HAP-1 (cell line): ENCODE results near the gene ZBTB46.
"Not testable (repeated sequence)": the region's sequence is repeated elsewhere in the genome, so short reads cannot be mapped to it uniquely, and the experiment has no call there.

Experiments used
- DNase-seq, 2 experiments: peaks; one replicate each; pipeline ENCODE4 v3.0.0-alpha.2; 2016 to 2020; ENCODE audit warnings: low spot score in 2 of 2
- H3K27me3 ChIP-seq: fragments of 250-450 bp; sonication (Bioruptor Pico); 2 replicates; pipeline ENCODE4 v1.5.1; 2020; ENCODE audit warnings: low read depth, mild to moderate bottlenecking, moderate library complexity
- H3K36me3 ChIP-seq: fragments of 250-450 bp; sonication (Bioruptor Pico); replicated peaks from 2 replicates; pipeline ENCODE4 v1.5.1; 2020; ENCODE audit warnings: mild to moderate bottlenecking
- H3K4me1 ChIP-seq: fragments of 250-450 bp; sonication (Bioruptor Pico); 2 replicates; pipeline ENCODE4 v1.5.1; 2020; ENCODE audit warnings: mild to moderate bottlenecking
- H3K4me3 ChIP-seq: fragments of 250-450 bp; sonication (Bioruptor Pico); 2 replicates; pipeline ENCODE4 v1.5.1; 2020; ENCODE audit warnings: mild to moderate bottlenecking, moderate library complexity
- H3K9me3 ChIP-seq: fragments of 250-450 bp; sonication (Bioruptor Pico); 2 replicates; pipeline ENCODE4 v1.5.1; 2020; ENCODE audit warnings: mild to moderate bottlenecking, moderate library complexity
- in situ Hi-C: fragments of 300-500 bp; cut with MboI; formaldehyde crosslinking; loops from 3 replicates; pipeline ENCODE4 v1.14.3; 2020; ENCODE audit warnings: low sequenced_read_pairs, inconsistent platforms, mixed read lengths

Gene ZBTB46

DNA sequence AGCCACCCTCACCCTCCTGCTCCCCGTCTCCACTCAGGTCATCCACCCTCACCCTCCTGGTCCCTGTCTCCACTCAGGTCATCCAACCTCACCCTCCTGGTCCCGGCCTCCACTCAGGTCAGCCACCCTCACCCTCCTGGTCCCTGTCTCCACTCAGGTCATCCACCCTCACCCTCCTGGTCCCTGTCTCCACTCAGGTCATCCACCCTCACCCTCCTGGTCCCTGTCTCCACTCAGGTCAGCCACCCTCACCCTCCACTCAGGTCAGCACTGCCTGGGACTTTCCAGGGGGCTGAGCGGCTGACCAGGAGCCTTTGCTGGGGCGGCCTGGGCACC lies 22.6 kb upstream of the ZBTB46 start:
- H3K9me3 ChIP-seq, H3K4me1 ChIP-seq, H3K4me3 ChIP-seq, in situ Hi-C loops, H3K27me3 ChIP-seq, H3K36me3 ChIP-seq, DNase-seq: not testable (repeated sequence)

DNA sequence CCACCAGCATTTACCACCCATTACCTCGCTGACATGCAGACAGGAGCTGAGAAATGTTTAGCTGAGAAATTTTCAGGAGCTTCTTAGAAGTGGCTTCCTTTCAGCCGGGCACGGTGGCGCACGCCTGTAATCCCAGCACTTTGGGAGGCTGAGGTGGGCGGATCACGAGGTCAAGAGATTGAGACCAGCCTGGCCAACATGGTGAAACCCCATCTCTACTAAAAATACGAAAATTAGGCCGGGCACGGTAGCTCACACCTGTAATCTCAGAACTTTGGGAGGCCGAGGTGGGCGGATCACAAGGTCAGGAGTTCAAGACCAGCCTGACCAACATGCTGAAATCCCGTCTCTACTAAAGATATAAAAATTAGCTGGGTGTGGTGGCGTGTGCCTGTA lies 20.5 kb upstream of the ZBTB46 start:
- H3K27me3 ChIP-seq, H3K4me1 ChIP-seq, H3K4me3 ChIP-seq, in situ Hi-C loops, H3K36me3 ChIP-seq, H3K9me3 ChIP-seq, DNase-seq: not testable (repeated sequence)

DNA sequence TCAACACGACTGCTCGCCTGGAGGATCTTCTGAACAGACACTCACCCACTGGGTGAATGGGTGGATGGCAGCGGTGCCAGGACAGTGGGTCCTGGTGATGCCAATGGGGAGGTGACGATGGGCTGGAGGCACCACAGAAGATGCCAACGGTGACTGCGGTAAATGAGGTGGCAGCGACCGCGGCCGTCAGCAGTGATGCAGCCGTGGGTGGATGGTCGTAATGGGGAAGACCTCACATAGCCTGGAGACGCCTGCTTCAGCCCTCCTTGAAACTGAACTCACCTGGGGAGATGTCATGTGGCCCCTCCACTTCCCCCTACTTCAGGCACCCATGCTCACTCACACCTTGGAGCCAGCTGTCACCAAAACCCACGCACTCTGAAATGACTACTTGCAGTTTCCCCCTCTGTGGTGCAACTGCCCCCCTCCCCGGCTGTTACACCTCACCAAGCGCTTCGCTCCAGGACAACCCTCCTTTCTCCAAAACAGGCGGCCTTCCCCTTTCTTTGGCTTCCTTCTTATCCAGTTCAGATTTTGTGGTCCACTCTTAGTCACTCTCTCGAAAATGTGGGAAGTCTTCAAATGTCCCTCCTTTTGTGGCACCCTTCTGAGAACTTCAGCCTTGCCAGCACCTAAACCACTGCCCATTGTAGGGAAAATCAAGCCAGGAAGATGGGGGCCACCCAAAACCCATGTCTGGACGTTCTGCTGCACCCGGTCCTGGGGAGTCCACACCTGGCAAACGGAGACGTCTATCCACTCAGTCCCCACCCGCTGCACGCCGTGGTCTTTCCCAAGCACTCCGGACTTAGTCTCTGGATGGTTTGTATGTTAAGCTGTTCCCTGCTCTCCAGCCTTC lies 19.9 kb upstream of the ZBTB46 start:
- no peak for DNase-seq
- Histone ChIP-seq H3K4me1 (peaks cover 7% of the 10 kb centered on the region), H3K36me3 (no peaks in the 10 kb centered on the region), H3K4me3 (no peak overlapping the region), H3K9me3 (no peaks in the 10 kb centered on the region), H3K27me3 (no peaks in the 10 kb centered on the region)
- in situ Hi-C loops = no loop called here

DNA sequence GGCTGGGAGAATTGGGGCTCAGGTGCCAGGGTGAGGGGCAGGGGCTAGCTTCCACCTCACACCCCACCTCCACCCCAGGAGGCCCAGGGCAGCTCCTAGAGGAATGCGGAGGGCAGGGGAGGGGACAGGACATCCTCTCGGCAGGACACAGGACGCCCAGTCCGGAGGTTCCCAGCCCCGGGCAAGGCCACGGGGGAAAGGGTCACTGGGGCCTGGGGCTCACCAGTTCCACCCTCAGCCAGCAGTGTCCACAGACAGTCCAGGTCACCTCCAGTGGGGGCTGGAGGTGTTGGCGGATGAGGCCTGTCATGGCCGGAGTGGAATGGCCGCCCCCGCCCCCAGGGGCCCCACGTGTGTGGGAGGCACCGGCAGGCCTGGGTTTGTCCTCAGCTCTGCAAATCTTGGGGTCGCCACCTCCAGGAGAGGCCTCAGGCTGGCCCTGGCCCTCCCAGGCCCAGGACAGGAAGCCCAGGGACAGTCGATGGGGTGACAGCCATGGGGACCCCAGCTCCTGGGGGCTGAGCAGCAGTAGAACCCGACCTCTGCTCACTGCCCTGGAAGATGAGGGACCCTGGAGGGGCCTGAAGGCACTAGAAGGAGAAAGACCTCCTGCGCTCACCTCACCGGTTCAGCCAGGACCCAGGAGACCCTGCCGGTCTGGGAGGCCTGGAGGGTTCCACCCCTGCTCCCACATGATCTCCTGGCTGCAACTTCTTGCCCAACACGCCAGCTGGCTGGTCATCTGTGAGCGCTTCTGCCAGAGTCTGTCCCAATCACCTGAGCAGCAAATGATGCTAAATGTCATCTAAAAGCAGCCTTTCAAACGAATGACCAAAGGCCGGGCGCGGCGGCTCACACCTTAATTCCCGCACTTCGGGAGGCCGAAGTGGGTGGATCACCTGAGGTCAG lies 17.2 kb upstream of the ZBTB46 start:
- no peak for DNase-seq
- H3K4me1 ChIP-seq = peaks cover 7% of the 10 kb centered on the region
- H3K27me3 ChIP-seq = no peaks in the 10 kb centered on the region
- no peak overlapping the region for H3K4me3 ChIP-seq
- H3K9me3 ChIP-seq = no peaks in the 10 kb centered on the region
- H3K36me3 ChIP-seq = no peaks in the 10 kb centered on the region
- in situ Hi-C loops = no loop called here

DNA sequence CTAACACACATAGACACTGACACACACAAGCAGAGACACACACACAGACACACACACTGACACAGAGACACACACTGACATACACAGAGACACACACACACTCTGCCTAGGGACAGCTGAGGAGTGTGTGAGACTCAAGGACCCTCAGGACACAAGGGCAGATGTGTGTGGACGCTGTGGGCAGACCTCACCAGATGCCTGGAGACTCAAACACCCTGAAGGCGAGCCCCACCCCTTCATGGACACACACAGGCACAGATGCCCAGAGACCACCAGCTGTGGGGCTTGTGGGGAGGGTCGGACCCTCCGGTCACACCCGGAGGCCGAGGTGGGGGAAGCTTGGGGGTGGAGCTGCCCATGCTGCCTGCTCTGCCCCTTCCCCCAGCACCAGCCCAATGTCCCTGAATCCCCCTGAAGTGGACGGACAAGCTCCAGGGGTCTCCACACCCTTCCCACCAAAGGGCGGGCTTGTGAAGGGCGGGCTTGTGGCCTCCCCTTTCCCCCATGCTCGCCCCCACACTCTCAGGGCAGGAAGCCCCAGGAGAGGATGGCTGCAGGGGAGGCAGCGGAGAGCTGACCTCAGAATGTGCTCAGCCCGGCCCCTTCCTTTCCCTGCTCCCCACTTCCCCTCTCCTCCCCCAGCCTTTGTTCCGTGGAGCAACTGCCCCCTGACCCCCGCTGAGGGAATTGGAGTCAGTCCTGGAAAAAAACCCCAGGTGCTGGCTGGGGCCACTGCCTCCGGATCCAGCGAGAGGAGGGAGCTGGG lies 16.4 kb upstream of the ZBTB46 start:
- Histone ChIP-seq H3K4me3 (no peak overlapping the region), H3K27me3 (no peaks in the 10 kb centered on the region)
- in situ Hi-C loops = no loop called here

DNA sequence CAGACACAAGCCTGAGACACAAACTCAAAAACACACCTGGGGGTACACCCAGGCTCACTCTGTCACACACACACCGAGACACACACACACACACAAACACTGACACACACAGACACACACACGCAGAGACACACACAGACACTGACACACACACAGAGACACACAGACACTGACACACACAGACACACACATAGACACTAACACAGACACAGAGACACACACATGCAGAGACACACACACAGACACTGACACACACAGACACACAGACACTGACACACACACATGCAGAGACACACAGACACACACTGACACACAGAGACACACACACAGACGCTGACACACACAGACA lies 15.8 kb upstream of the ZBTB46 start:
- no peak for DNase-seq
- H3K9me3 ChIP-seq = no peaks in the 10 kb centered on the region
- in situ Hi-C loops = no loop called here
- no peak overlapping the region for H3K4me3 ChIP-seq
- H3K27me3 ChIP-seq = no peaks in the 10 kb centered on the region
- H3K4me1 ChIP-seq = peaks cover 7% of the 10 kb centered on the region
- H3K36me3 ChIP-seq = no peaks in the 10 kb centered on the region

More for the DNA sequence above, 16.4 kb upstream of the ZBTB46 start:
- Histone ChIP-seq H3K9me3 (no peaks in the 10 kb centered on the region), H3K36me3 (no peaks in the 10 kb centered on the region), H3K4me1 (peaks cover 7% of the 10 kb centered on the region)
- no peak for DNase-seq

DNA sequence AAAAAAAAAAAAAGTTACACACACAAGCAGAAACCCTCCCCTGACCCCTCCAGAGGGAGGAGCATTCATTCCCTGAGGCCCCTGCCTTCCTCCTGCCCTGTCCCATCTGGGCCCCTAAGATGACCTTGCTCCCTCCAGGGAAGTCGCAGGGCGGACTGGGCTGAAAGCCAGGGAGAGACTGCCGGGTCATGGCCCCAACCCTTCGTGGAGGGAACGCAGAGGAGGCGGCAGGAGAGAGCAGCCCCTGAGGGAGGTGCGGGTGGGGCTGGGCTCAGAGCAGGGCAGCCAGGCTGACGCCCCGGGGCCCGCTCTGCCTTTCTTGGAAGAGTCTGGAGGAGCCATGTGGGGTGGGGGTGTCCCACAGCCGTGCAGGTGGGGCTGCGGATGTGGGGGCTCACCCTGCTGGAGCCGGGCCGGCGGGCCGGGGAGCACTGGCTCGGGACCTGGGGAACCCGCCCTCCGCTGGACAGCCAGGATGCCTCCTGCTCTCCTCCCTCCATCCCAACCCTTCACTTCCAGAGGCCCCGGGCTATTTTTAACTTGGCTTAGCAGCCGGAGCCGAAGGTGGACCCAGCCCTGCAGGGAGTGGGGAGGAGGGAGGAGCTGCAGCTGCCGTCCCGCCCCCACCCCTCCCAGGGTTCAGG lies 15.2 kb upstream of the ZBTB46 start:
- Histone ChIP-seq H3K4me1 (peaks cover 7% of the 10 kb centered on the region), H3K4me3 (peak overlapping the region; percentile 8; the same call in 1 of the 2 replicates), H3K36me3 (no peaks in the 10 kb centered on the region), H3K9me3 (no peaks in the 10 kb centered on the region), H3K27me3 (no peaks in the 10 kb centered on the region)
- DNase-seq = peak in 1 of 2 experiments; percentile 74
- in situ Hi-C loops = no loop called here

DNA sequence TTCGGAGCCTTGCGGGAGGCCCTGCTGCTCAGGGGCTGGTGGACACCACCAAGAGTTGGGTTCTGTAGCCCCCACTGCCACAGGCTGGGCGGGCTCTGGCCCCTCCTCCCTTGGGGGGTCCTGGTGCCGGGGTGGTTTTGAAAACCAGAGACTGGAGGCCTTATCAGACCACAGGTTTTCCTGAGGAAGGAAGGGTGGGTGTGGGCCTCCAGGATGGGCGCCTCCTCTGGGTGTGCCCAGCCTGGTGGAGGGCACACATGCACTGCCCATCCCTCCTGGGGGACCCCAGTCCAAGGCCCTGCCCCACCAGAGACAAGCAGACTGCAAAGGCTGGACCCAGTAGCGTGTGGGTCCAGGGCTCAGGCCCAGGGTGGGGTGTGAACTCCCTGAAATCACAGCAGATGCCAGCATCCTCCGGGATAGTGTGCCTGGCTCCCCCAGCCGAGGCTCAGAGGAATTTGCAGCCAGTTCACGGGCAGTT lies 13.5 kb upstream of the ZBTB46 start:
- in situ Hi-C loops = no loop called here
- H3K4me1 ChIP-seq = peaks cover 7% of the 10 kb centered on the region
- H3K36me3 ChIP-seq = no peaks in the 10 kb centered on the region
- no peaks in the 10 kb centered on the region for H3K9me3 ChIP-seq
- H3K27me3 ChIP-seq = no peaks in the 10 kb centered on the region
- no peak for DNase-seq
- H3K4me3 ChIP-seq = no peak overlapping the region

DNA sequence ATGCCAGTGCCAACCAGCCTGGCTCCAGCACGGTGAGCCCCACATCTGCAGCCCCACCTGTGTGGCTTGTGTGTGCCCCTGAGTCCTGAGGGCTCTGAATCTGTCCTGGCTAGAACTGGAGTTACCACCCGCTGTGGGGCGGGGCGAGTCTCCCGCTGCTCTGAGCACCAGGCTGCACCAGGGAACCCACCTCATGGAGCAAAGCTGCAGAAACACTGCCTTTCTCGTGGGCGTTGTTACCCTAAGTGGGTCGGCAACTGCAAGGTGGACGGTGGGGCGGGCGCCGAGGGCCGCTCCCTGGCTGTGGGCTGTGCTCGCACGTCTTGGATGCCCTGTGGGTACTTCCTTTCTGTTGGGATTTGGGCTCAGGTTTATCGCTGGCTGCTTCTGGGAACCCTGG lies 12.7 kb upstream of the ZBTB46 start:
- H3K36me3 ChIP-seq = no peaks in the 10 kb centered on the region
- no peaks in the 10 kb centered on the region for H3K9me3 ChIP-seq
- DNase-seq = no peak
- no peak overlapping the region for H3K4me3 ChIP-seq
- peaks cover 7% of the 10 kb centered on the region for H3K4me1 ChIP-seq
- no peaks in the 10 kb centered on the region for H3K27me3 ChIP-seq
- in situ Hi-C loops = no loop called here

DNA sequence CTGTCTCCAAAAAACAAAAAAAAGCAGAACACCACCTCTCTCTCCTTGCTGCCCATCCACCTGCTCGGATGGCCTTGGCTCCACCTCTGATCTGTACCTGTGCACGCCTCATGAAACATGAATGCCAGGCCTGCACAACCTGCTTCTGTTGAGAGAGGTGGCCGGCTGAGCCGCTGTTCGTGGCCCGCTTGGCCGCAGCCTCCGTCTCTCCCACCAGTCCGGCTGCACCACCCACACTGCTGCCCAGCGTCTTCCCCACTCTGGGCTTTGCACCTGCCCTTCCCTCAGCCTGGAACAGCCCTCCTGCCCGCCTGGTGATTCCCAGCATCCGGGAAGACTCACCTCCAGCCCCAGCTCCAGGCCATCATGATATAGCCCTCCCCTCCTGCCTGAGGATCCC lies 12.2 kb upstream of the ZBTB46 start:
- H3K27me3 ChIP-seq = no peaks in the 10 kb centered on the region
- no peaks in the 10 kb centered on the region for H3K36me3 ChIP-seq
- peaks cover 7% of the 10 kb centered on the region for H3K4me1 ChIP-seq
- no peaks in the 10 kb centered on the region for H3K9me3 ChIP-seq
- in situ Hi-C loops = no loop called here
- DNase-seq = no peak
- no peak overlapping the region for H3K4me3 ChIP-seq

DNA sequence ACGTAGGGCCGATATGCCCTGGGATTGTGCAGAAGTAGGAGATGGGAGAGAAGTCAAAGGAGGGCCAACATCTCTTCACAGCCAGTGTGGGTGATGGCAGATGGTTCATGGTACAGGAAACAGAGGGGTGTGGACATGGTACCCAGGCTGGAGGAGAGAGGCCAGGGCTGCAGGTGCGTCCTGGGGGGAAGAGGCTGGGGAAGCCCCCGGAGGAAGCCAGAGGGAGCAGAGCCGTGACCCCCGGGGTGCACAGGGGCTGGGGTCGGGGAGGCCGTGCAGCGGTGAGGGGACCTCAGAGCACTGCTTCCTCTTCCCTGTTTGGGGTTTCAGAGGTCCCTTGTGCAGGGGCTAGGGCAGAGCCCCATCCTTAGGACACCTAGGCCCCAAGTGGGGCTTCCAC lies 11.2 kb upstream of the ZBTB46 start:
- H3K27me3 ChIP-seq = no peaks in the 10 kb centered on the region
- H3K9me3 ChIP-seq = no peaks in the 10 kb centered on the region
- no peak for DNase-seq
- in situ Hi-C loops = no loop called here
- H3K4me1 ChIP-seq = peaks cover 7% of the 10 kb centered on the region
- no peaks in the 10 kb centered on the region for H3K36me3 ChIP-seq
- H3K4me3 ChIP-seq = no peak overlapping the region

DNA sequence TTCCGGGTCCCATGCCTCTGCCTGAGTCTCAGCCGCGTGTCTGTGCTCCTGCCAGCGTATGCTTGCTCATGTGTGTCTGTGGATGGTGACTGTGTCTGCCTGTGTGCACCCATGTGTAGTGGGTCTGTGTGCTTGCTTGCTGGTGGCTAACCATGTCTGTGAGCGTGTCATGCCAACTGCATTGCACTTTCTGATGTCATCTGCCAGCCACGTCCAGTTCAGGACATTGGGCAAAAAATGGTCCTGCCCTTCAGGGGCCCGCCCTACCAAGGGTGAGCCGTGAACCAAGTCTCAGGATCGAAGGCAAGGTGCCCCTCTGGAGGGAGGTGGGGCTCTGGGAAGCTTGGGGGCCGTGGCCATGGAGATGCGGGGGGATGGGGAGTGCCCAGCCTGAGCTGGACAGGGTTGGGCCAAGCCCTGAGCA lies 9.4 kb upstream of the ZBTB46 start:
- Histone ChIP-seq H3K27me3 (no peaks in the 10 kb centered on the region), H3K36me3 (no peaks in the 10 kb centered on the region), H3K4me1 (no peaks in the 10 kb centered on the region), H3K9me3 (no peaks in the 10 kb centered on the region), H3K4me3 (no peak overlapping the region)
- in situ Hi-C loops = no loop called here
- DNase-seq = no peak

DNA sequence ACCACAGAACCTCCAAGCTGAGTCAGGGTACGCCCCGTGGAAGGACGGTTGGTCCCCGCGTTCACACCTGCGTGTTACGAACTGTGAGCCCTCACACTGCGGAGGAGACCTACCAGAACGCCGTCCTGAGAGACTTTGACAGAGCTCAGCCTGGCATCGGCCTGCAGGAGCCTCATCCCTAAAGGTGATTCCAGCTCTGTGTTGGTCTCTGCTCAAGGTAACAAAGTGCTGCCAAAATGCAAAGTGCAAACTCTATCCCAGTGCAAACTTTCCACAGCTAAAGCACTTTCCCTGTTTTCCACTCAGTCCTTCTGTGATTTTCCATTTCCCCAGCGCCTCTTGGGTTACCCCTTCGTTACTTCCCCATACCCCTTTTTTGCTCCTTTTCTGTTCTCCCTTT lies 8.6 kb upstream of the ZBTB46 start:
- Histone ChIP-seq H3K4me3 (no peak overlapping the region), H3K4me1 (no peaks in the 10 kb centered on the region), H3K9me3 (no peaks in the 10 kb centered on the region), H3K36me3 (no peaks in the 10 kb centered on the region), H3K27me3 (no peaks in the 10 kb centered on the region)
- DNase-seq = no peak
- in situ Hi-C loops = no loop called here
